GM19395 (cell line): ENCODE measurements around the gene MAP3K20.
"Not testable (repeated sequence)": the region's sequence is repeated elsewhere in the genome, so short reads cannot be mapped to it uniquely, and the experiment has no call there.

ENCODE experiments used
- ATAC-seq: cut with Tn5 transposase; IDR thresholded peaks from one replicate; pipeline ENCODE4 v1.9.1; 2021; ENCODE audit warnings: mild to moderate bottlenecking, moderate library complexity; ENCODE audit not compliant: unreplicated experiment

Gene MAP3K20

GRCh38 chr2:173193925-173194324 is 118.3 kb downstream of the MAP3K20 start:
- no peak for ATAC-seq

- ATAC-seq: no peak
Measured at GRCh38 chr2:173195100-173195499, 119.5 kb downstream of the MAP3K20 start.

- no peak for ATAC-seq
Measured at GRCh38 chr2:173196080-173196479, 120.4 kb downstream of the MAP3K20 start.

GRCh38 chr2:173196638-173197037 is 121.0 kb downstream of the MAP3K20 start:
- ATAC-seq: no peak

GRCh38 chr2:173198327-173198726 is 122.7 kb downstream of the MAP3K20 start:
- ATAC-seq: no peak

GRCh38 chr2:173199294-173199693 is 123.6 kb downstream of the MAP3K20 start:
- no peak for ATAC-seq

- ATAC-seq: no peak
Measured at GRCh38 chr2:173202570-173202969, 126.9 kb downstream of the MAP3K20 start.

- no peak for ATAC-seq
Measured at GRCh38 chr2:173204316-173204715, 128.7 kb downstream of the MAP3K20 start.

GRCh38 chr2:173205375-173205774 is 129.7 kb downstream of the MAP3K20 start:
- no peak for ATAC-seq

GRCh38 chr2:173207124-173207523 is 131.5 kb downstream of the MAP3K20 start:
- not testable (repeated sequence) for ATAC-seq

- no peak for ATAC-seq
Measured at GRCh38 chr2:173210270-173211196, 134.9 kb downstream of the MAP3K20 start.

GRCh38 chr2:173213181-173213580 is 137.5 kb downstream of the MAP3K20 start:
- no peak for ATAC-seq

GRCh38 chr2:173214213-173214612 is 138.6 kb downstream of the MAP3K20 start:
- no peak for ATAC-seq

- no peak for ATAC-seq
Measured at GRCh38 chr2:173215316-173215715, 139.7 kb downstream of the MAP3K20 start.

- no peak for ATAC-seq
Measured at GRCh38 chr2:173216051-173216450, 140.4 kb downstream of the MAP3K20 start.

GRCh38 chr2:173216668-173217067 is 141.0 kb downstream of the MAP3K20 start:
- ATAC-seq: no peak

- no peak for ATAC-seq
Measured at GRCh38 chr2:173217116-173217840, 141.6 kb downstream of the MAP3K20 start.

GRCh38 chr2:173218326-173219056 is 142.8 kb downstream of the MAP3K20 start:
- no peak for ATAC-seq

- no peak for ATAC-seq
Measured at GRCh38 chr2:173221132-173221695, 145.6 kb downstream of the MAP3K20 start.

- ATAC-seq: peak; percentile 84
Measured at GRCh38 chr2:173221937-173222594, 146.4 kb downstream of the MAP3K20 start.
